Stimulated activated naive CD8-positive, alpha-beta T cell treated with anti-CD3 and anti-CD28 coated beads, Interleukin-15, Interleukin-2, amounts not matched to agents 100 U/mL and 50 U/mL, for 24 hours (primary cell): ENCODE measurements around the gene YJEFN3.
A peak's percentile ranks its signal among the peaks of the same experiment; 100 is the strongest.

ENCODE experiments used
- ATAC-seq: fragments of 150-1000 bp; cut with Tn5 transposase; one replicate; pipeline ENCODE4 v1.10.0; 2021
- DNase-seq: peaks from one replicate; pipeline ENCODE4 v3.0.0; 2021

YJEFN3 gene

GRCh38 chr19:19524053-19524452 is 4.7 kb upstream of the YJEFN3 start:
- DNase-seq (no peak), ATAC-seq (no peak)

GRCh38 chr19:19525611-19526380 is 2.9 kb upstream of the YJEFN3 start:
- ATAC-seq = no peak
- DNase-seq = no peak

- no peak for DNase-seq
- no peak for ATAC-seq
Observed at GRCh38 chr19:19526581-19527370, 1.9 kb upstream of the YJEFN3 start.

- no peak for ATAC-seq
Observed at GRCh38 chr19:19527371-19527656, 1.4 kb upstream of the YJEFN3 start.

GRCh38 chr19:19527674-19528625 is 761 bp upstream of the YJEFN3 start:
- DNase-seq = no peak
- no peak for ATAC-seq

More at GRCh38 chr19:19527371-19527656, 1.4 kb upstream of the YJEFN3 start:
- no peak for DNase-seq

GRCh38 chr19:19529783-19530422 is 1.2 kb downstream of the YJEFN3 start:
- ATAC-seq (no peak), DNase-seq (no peak)

- DNase-seq (no peak), ATAC-seq (no peak)
Observed at GRCh38 chr19:19530423-19530804, 1.7 kb downstream of the YJEFN3 start.

GRCh38 chr19:19530889-19531288 is 2.2 kb downstream of the YJEFN3 start:
- DNase-seq (no peak), ATAC-seq (no peak)

GRCh38 chr19:19531951-19532805 is 3.5 kb downstream of the YJEFN3 start:
- ATAC-seq = peak; percentile 74
- peak; percentile 91 for DNase-seq

GRCh38 chr19:19532806-19533701 is 4.3 kb downstream of the YJEFN3 start:
- DNase-seq = no peak
- ATAC-seq = no peak

GRCh38 chr19:19533841-19534240 is 5.1 kb downstream of the YJEFN3 start:
- no peak for DNase-seq
- ATAC-seq = no peak

- ATAC-seq (no peak), DNase-seq (no peak)
Observed at GRCh38 chr19:19534556-19535265, 6.0 kb downstream of the YJEFN3 start.

GRCh38 chr19:19535311-19536191 is 6.8 kb downstream of the YJEFN3 start:
- no peak for ATAC-seq
- DNase-seq = no peak

GRCh38 chr19:19537075-19538048 is 8.7 kb downstream of the YJEFN3 start:
- DNase-seq (no peak), ATAC-seq (no peak)

- DNase-seq = peak; percentile 65
- ATAC-seq = no peak
Observed at GRCh38 chr19:19538061-19538784, 9.5 kb downstream of the YJEFN3 start, which contains the start of gene CILP2. CILP2 (plus strand) TSS chr19:19538265; CDS start chr19:19538350, 85 bp downstream.

GRCh38 chr19:19538785-19539166 is 10.1 kb downstream of the YJEFN3 start:
- DNase-seq (no peak), ATAC-seq (no peak)
